KMS-11 (cell line): ENCODE results near the gene AP2B1.

ENCODE experiments used
- H2AFZ ChIP-seq: fragments of 200-600 bp; sonication (generic); 2 replicates; pipeline ENCODE4 v1.6.1; 2016; ENCODE audit warnings: antibody characterized with exemption, mixed run types, low read depth
- H3K27ac ChIP-seq: fragments of 200-600 bp; sonication (generic); 2 replicates; pipeline ENCODE4 v1.6.1; 2016; ENCODE audit warnings: mild to moderate bottlenecking, mixed run types
- H3K27me3 ChIP-seq: fragments of 200-600 bp; sonication (generic); 2 replicates; pipeline ENCODE4 v1.6.1; 2017; ENCODE audit warnings: mild to moderate bottlenecking, low read depth, mixed run types, moderate library complexity; ENCODE audit not compliant: insufficient read depth
- H3K36me3 ChIP-seq: fragments of 200-600 bp; sonication (generic); 2 replicates; pipeline ENCODE4 v1.6.1; 2017; ENCODE audit warnings: mild to moderate bottlenecking, mixed run types; ENCODE audit not compliant: insufficient read depth
- H3K4me1 ChIP-seq: fragments of 200-600 bp; sonication (generic); 2 replicates; pipeline ENCODE4 v1.6.1; 2016; ENCODE audit warnings: mild to moderate bottlenecking, low read depth, mixed run types; ENCODE audit not compliant: poor library complexity, severe bottlenecking
- H3K4me2 ChIP-seq: fragments of 200-600 bp; sonication (generic); 2 replicates; pipeline ENCODE4 v1.7.0; 2016; ENCODE audit warnings: mild to moderate bottlenecking, mixed run types
- H3K4me3 ChIP-seq: fragments of 200-600 bp; sonication (generic); IDR thresholded peaks from 2 replicates; pipeline ENCODE4 v1.6.1; 2017; ENCODE audit warnings: low read depth, low read length, mixed read lengths; ENCODE audit not compliant: insufficient read depth
- H3K79me2 ChIP-seq: fragments of 200-600 bp; sonication (generic); 2 replicates; pipeline ENCODE4 v1.6.1; 2016; ENCODE audit warnings: low read depth, mixed run types; ENCODE audit not compliant: insufficient read depth
- H3K9ac ChIP-seq: fragments of 200-600 bp; sonication (generic); 2 replicates; pipeline ENCODE4 v1.6.1; 2016; ENCODE audit warnings: mild to moderate bottlenecking, mixed run types
- H4K20me1 ChIP-seq: fragments of 200-600 bp; sonication (generic); 2 replicates; pipeline ENCODE4 v1.6.1; 2016; ENCODE audit warnings: mild to moderate bottlenecking, mixed run types; ENCODE audit not compliant: insufficient read depth
- CTCF ChIP-seq: fragments of 200-600 bp; sonication (generic); conservative IDR thresholded peaks from 2 replicates; pipeline ENCODE4 v1.6.1; 2017; ENCODE audit warnings: low read depth, mild to moderate bottlenecking, antibody characterized with exemption, low read length, moderate library complexity, mixed read lengths

The AP2B1 gene

GRCh38 chr17:35775583-35775982 lies 188.5 kb downstream of the AP2B1 start:
- no peak overlapping the region for H3K9ac ChIP-seq
- no peak overlapping the region for H3K4me3 ChIP-seq
- no peaks in the 10 kb centered on the region for H3K79me2 ChIP-seq
- no peak overlapping the region for H3K4me2 ChIP-seq
- no peak for TF ChIP-seq CTCF
- no peak overlapping the region for H3K27ac ChIP-seq
- H2AFZ ChIP-seq, result no peak overlapping the region
- H3K27me3 ChIP-seq, result no peaks in the 10 kb centered on the region
- no peaks in the 10 kb centered on the region for H3K36me3 ChIP-seq
- H3K4me1 ChIP-seq, result no peaks in the 10 kb centered on the region
- no peaks in the 10 kb centered on the region for H4K20me1 ChIP-seq
